Testis (tissue), 2 donors: ENCODE data around the gene TMEM30B.

Source experiments
- POLR2A ChIP-seq: fragments of 450-650 bp; IDR thresholded peaks from one replicate; pipeline ENCODE4 v1.6.1; 2017; ENCODE audit warnings: antibody characterized with exemption, mild to moderate bottlenecking, moderate library complexity
- TF ChIP-seq, protein P1 (sequence below), 3 experiments: fragments of 450-650 bp in 2 of 3; fragments of 200-600 bp in 1 of 3; sonication (generic) in 1 of 3; IDR thresholded peaks; one replicate each; pipeline ENCODE4 v1.5.1; 2016 to 2019; ENCODE audit warnings: antibody characterized with exemption in 3 of 3, mild to moderate bottlenecking in 2 of 3, moderate library complexity in 1 of 3

- no peak for TF ChIP-seq POLR2A
- TF ChIP-seq, protein P1, sequence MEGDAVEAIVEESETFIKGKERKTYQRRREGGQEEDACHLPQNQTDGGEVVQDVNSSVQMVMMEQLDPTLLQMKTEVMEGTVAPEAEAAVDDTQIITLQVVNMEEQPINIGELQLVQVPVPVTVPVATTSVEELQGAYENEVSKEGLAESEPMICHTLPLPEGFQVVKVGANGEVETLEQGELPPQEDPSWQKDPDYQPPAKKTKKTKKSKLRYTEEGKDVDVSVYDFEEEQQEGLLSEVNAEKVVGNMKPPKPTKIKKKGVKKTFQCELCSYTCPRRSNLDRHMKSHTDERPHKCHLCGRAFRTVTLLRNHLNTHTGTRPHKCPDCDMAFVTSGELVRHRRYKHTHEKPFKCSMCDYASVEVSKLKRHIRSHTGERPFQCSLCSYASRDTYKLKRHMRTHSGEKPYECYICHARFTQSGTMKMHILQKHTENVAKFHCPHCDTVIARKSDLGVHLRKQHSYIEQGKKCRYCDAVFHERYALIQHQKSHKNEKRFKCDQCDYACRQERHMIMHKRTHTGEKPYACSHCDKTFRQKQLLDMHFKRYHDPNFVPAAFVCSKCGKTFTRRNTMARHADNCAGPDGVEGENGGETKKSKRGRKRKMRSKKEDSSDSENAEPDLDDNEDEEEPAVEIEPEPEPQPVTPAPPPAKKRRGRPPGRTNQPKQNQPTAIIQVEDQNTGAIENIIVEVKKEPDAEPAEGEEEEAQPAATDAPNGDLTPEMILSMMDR (IDR thresholded peaks at IDR 0.05), result no peak
These were observed 47.6 kb downstream of the TMEM30B start for GRCh38 chr14:61233436-61233956.
